Activated CD8-positive, alpha-beta T cell treated with anti-CD3 and anti-CD28 coated beads for 36 hours (primary cell): Measurements from ENCODE around the gene RBM47. TPM values are rescaled to one million over a fixed set of nuclear protein-coding genes. Genes with fewer than 3 reads are reported as not detected.

Experiments
- ATAC-seq: fragments of 200-7000 bp; cut with Tn5 transposase; one replicate; pipeline ENCODE4 v1.10.0; 2021; ENCODE audit warnings: mild to moderate bottlenecking, moderate library complexity
- CTCF ChIA-PET: fragments of 350-600 bp; sonication (Branson Sonifier 250); formaldehyde crosslinking; loops from one replicate; lab custom pipeline; 2021; ENCODE audit warnings: antibody characterized with exemption; lab: Charles Lee
- POLR2A ChIA-PET: fragments of 350-600 bp; sonication (Branson Sonifier 250); formaldehyde crosslinking; loops from one replicate; lab custom pipeline; 2021; ENCODE audit warnings: antibody characterized with exemption; lab: Charles Lee
- DNase-seq: peaks from one replicate; pipeline ENCODE4 v3.0.0-alpha.2; 2020
- H3K27ac Mint-ChIP-seq: one replicate; pipeline ENCODE4 v1.8.0; 2021; ENCODE audit warnings: mild to moderate bottlenecking, mixed read lengths
- H3K27me3 Mint-ChIP-seq: one replicate; pipeline ENCODE4 v1.8.0; 2021; ENCODE audit warnings: mixed read lengths
- H3K36me3 Mint-ChIP-seq: one replicate; pipeline ENCODE4 v1.8.0; 2021; ENCODE audit warnings: low read depth, mixed read lengths
- H3K4me1 Mint-ChIP-seq: one replicate; pipeline ENCODE4 v1.8.0; 2021; ENCODE audit warnings: low read depth, mixed read lengths
- H3K4me3 Mint-ChIP-seq: one replicate; pipeline ENCODE4 v1.8.0; 2021; ENCODE audit warnings: mild to moderate bottlenecking, moderate library complexity, mixed read lengths
- H3K9me3 Mint-ChIP-seq: one replicate; pipeline ENCODE4 v1.8.0; 2021; ENCODE audit warnings: mixed read lengths
- intact Hi-C: fragments of 100-400 bp; cut with micrococcal nuclease; formaldehyde crosslinking; loops from one replicate; pipeline ENCODE4 v1.10.0; 2022
- total RNA-seq, 2 experiments: library from RNA; stranded (reverse); gene quantifications; one replicate each; pipeline ENCODE4 v1.2.3, GENCODE V29; 2021
- TF ChIP-seq, protein P1 (sequence below): fragments of 200-600 bp; IDR thresholded peaks from one replicate; pipeline ENCODE4 v1.8.0; 2022; ENCODE audit warnings: antibody characterized with exemption, mild to moderate bottlenecking

RBM47 gene
- total RNA-seq, 2 experiments from 2014 or later, result 0.13 to 0.74 TPM

DNA sequence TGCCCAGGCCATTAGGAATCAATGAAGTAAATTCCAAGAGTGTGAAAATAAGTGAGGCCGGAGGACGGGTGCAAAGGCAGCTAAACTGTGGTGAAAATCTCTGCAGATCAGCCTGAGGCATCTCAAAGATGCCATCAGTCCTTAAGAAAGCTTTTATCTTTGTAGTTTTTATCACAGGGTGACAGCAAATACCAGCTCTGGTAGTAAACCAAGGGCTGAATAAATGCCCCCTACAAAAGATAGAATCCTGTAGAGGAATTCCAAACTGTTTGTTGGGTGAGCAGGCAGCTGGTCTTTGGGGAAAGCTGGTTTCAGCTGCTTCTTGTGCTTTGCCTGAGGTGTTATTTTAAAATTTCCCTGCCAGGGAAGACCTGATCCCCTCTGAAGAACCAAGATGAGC, 21.6 kb upstream of the RBM47 start:
- ChIA-PET POLR2A (no interaction called here), CTCF (no interaction called here)
- DNase-seq, result no peak
- Mint-ChIP-seq H3K27me3 (no peaks in the 10 kb centered on the region), H3K27ac (no peak overlapping the region), H3K36me3 (no peaks in the 10 kb centered on the region), H3K4me1 (peaks cover 4% of the 10 kb centered on the region), H3K9me3 (no peaks in the 10 kb centered on the region), H3K4me3 (no peak overlapping the region)
- TF ChIP-seq, protein P1, sequence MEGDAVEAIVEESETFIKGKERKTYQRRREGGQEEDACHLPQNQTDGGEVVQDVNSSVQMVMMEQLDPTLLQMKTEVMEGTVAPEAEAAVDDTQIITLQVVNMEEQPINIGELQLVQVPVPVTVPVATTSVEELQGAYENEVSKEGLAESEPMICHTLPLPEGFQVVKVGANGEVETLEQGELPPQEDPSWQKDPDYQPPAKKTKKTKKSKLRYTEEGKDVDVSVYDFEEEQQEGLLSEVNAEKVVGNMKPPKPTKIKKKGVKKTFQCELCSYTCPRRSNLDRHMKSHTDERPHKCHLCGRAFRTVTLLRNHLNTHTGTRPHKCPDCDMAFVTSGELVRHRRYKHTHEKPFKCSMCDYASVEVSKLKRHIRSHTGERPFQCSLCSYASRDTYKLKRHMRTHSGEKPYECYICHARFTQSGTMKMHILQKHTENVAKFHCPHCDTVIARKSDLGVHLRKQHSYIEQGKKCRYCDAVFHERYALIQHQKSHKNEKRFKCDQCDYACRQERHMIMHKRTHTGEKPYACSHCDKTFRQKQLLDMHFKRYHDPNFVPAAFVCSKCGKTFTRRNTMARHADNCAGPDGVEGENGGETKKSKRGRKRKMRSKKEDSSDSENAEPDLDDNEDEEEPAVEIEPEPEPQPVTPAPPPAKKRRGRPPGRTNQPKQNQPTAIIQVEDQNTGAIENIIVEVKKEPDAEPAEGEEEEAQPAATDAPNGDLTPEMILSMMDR, result no peak
- no peak for ATAC-seq
- intact Hi-C loops, result no loop called here

DNA sequence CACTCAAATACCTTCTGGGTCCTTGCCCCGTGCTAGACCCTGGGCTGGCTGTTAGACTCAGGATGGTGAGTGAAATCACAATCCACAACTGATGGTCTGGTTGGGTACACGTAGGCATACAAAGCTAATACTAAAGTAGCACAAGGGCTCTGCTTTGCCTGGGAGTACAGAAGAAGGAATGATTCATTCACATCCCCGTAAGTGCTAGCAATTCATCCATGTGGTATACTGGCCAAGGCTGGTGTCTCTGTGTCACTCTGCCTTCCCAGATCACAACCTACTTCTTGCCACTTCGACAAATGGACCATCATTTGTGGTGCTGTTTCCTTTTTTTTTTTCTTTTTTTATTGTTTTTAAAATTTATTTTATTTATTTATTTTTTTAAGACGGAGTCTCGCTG, 19.7 kb upstream of the RBM47 start:
- ChIA-PET CTCF (no interaction called here), POLR2A (no interaction called here)
- DNase-seq (no peak), ATAC-seq (no peak)
- H3K4me3 Mint-ChIP-seq, result no peak overlapping the region
- intact Hi-C loops, result no loop called here
- no peaks in the 10 kb centered on the region for H3K27me3 Mint-ChIP-seq
- no peaks in the 10 kb centered on the region for H3K4me1 Mint-ChIP-seq
- no peaks in the 10 kb centered on the region for H3K9me3 Mint-ChIP-seq
- TF ChIP-seq, protein P1, result no peak
- no peak overlapping the region for H3K27ac Mint-ChIP-seq
- no peaks in the 10 kb centered on the region for H3K36me3 Mint-ChIP-seq

DNA sequence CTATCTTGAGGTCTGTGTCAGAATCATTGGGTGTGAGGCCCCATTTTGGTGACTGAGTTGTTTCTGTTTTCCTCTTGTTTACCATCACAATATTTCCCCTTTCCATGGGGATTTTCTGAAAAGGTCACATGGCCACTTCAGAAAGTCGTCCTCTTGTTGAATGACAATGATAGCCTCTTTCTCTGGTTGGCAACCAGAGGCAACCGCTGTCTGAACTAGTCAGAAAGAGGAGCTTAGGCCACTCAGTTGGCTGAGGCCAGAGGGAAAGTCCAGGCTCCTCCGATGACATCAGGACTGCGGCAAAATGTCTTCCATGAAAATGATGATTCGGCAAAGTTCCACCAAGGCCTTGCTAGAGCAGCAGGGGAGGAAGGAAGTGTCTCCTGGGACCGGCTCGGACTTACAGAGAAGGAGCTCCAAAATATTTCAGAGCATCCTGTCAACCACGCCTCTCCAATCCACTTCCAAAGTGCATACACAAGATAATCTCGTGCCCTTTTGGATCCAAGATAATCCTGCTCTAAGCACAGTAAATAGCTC, 19.1 kb upstream of the RBM47 start:
- H3K4me3 Mint-ChIP-seq, result no peak overlapping the region
- TF ChIP-seq, protein P1, result no peak
- CTCF ChIA-PET, result interaction anchor here (1.5 kb wide), 1 partner anchor 14 kb away, joined by 3 read pairs; no protein-coding TSS in a partner anchor
- POLR2A ChIA-PET, result no interaction called here
- no peaks in the 10 kb centered on the region for H3K27me3 Mint-ChIP-seq
- H3K4me1 Mint-ChIP-seq, result no peaks in the 10 kb centered on the region
- intact Hi-C loops, result no loop called here
- no peaks in the 10 kb centered on the region for H3K9me3 Mint-ChIP-seq
- DNase-seq (no peak), ATAC-seq (no peak)
- no peaks in the 10 kb centered on the region for H3K36me3 Mint-ChIP-seq
- H3K27ac Mint-ChIP-seq, result no peak overlapping the region

DNA sequence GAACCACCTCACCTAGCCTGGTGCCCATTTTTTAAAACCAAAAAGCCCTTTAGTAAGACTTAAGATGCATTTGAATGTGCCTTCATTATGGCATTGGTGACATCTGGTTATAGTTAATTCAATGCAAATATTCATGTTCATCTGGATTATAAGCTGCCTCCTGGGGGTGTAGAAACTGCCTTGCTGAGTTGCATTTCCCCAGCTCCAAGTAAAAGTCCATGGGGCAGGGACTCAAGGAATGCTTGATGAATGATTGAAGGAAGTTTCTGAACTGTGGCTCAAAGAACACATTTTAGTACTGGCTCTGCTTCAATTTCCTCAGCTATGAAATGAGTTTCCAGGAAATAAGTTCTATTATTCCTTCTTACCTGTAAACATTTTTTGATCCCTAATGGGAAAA, 18.5 kb upstream of the RBM47 start:
- POLR2A ChIA-PET, result no interaction called here
- ATAC-seq (no peak), DNase-seq (no peak)
- no peaks in the 10 kb centered on the region for H3K4me1 Mint-ChIP-seq
- H3K27me3 Mint-ChIP-seq, result peaks cover 2% of the 10 kb centered on the region
- CTCF ChIA-PET, result interaction anchor here (1.5 kb wide), 1 partner anchor 15 kb away, joined by 3 read pairs; no protein-coding TSS in a partner anchor
- no peaks in the 10 kb centered on the region for H3K36me3 Mint-ChIP-seq
- intact Hi-C loops, result no loop called here
- H3K9me3 Mint-ChIP-seq, result no peaks in the 10 kb centered on the region
- H3K4me3 Mint-ChIP-seq, result no peak overlapping the region
- TF ChIP-seq, protein P1, result no peak
- no peak overlapping the region for H3K27ac Mint-ChIP-seq

DNA sequence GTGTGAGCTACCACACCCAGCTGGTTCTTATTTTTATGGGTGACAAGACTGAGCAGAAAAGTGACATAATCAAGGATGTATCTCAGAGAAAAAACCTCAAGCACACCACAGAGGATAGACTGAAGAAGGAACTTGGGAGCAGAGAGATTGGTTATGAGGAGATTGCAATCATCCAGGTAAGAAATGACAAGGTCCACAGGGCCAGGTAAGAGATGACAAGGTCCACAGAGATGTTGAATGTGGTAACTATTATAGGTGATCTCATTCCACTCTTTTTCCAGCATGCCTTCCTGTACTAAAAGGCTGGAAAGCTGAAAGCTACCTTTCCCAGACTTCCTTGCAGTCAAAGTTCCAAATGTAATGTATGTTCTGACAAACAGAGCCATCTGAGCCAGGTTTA, 15.9 kb upstream of the RBM47 start:
- TF ChIP-seq, protein P1, result no peak

More for the DNA sequence above, 15.9 kb upstream of the RBM47 start:
- H3K27ac Mint-ChIP-seq, result no peak overlapping the region
- H3K9me3 Mint-ChIP-seq, result no peaks in the 10 kb centered on the region
- H3K4me3 Mint-ChIP-seq, result no peak overlapping the region
- ATAC-seq (no peak), DNase-seq (no peak)
- ChIA-PET CTCF (no interaction called here), POLR2A (no interaction called here)
- H3K36me3 Mint-ChIP-seq, result no peaks in the 10 kb centered on the region
- intact Hi-C loops, result no loop called here
- no peaks in the 10 kb centered on the region for H3K4me1 Mint-ChIP-seq
- H3K27me3 Mint-ChIP-seq, result peaks cover 2% of the 10 kb centered on the region
